ENCODE measurements around the gene TRABD2A.

DNA sequence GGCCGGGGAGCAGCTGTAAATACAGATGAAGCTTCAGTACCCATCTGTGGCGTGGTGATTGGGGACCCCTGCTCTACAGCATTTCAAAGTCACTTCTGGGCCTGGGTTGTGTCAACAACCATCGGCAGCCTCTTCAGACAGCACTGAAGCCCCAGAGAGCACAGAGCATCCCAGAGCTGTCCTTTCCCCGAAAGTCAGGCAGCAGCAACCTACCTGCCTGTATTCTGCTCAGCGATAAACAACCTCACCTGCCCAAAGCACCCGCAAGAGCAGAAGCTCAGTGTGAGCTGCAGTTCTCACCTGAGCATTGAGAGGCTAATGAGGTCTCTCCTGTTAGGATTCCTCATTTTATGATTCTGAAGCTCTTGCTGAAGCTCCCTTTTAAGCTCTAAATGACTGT lies 19.3 kb downstream of the TRABD2A start:
- TF ChIP-seq EZH2 (IDR thresholded peaks at IDR 0.05) (no peak), POLR2AphosphoS5 (IDR thresholded peaks at IDR 0.05; ENCODE audit: borderline replicate concordance, low read depth, low read length) (no peak), FOXP2 (optimal IDR thresholded peaks at IDR 0.05; ENCODE audit: control extremely low read depth, extremely low read length, insufficient read depth) (no peak)
